Measurements from ENCODE around the gene PTGER1.

GRCh38 chr19:14516048-14516534 is 40.9 kb upstream of the PTGER1 start:
- no peak for TF ChIP-seq PATZ1 (CRISPR knock-in tag; IDR thresholded peaks at IDR 0.05; ENCODE audit: borderline replicate concordance)
- TF ChIP-seq OSR1 (CRISPR knock-in tag; IDR thresholded peaks at IDR 0.05), result no peak

All from SK-N-SH treated with all-trans-retinoic acid at 6 μM for 48 hours (cell line).